ENCODE measurements around the gene GIMAP2.

- TF ChIP-seq, protein P1, sequence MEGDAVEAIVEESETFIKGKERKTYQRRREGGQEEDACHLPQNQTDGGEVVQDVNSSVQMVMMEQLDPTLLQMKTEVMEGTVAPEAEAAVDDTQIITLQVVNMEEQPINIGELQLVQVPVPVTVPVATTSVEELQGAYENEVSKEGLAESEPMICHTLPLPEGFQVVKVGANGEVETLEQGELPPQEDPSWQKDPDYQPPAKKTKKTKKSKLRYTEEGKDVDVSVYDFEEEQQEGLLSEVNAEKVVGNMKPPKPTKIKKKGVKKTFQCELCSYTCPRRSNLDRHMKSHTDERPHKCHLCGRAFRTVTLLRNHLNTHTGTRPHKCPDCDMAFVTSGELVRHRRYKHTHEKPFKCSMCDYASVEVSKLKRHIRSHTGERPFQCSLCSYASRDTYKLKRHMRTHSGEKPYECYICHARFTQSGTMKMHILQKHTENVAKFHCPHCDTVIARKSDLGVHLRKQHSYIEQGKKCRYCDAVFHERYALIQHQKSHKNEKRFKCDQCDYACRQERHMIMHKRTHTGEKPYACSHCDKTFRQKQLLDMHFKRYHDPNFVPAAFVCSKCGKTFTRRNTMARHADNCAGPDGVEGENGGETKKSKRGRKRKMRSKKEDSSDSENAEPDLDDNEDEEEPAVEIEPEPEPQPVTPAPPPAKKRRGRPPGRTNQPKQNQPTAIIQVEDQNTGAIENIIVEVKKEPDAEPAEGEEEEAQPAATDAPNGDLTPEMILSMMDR (IDR thresholded peaks at IDR 0.05; ENCODE audit: borderline replicate concordance, extremely low read depth, low read length, poor library complexity, severe bottlenecking): no peak
- TF ChIP-seq EZH2 (IDR thresholded peaks at IDR 0.05; ENCODE audit: borderline replicate concordance, low read depth, low read length, severe bottlenecking): no peak
Observed at GRCh38 chr7:150716939-150717338, 31.4 kb downstream of the GIMAP2 start.
